ENCODE data around the gene KRT36. TPM values are rescaled to one million over a fixed set of nuclear protein-coding genes. Genes with fewer than 3 reads are reported as not detected.

The KRT36 gene
- total and polyA plus RNA-seq, 4 donors, result 0.02 TPM; not detected in 3

DNA sequence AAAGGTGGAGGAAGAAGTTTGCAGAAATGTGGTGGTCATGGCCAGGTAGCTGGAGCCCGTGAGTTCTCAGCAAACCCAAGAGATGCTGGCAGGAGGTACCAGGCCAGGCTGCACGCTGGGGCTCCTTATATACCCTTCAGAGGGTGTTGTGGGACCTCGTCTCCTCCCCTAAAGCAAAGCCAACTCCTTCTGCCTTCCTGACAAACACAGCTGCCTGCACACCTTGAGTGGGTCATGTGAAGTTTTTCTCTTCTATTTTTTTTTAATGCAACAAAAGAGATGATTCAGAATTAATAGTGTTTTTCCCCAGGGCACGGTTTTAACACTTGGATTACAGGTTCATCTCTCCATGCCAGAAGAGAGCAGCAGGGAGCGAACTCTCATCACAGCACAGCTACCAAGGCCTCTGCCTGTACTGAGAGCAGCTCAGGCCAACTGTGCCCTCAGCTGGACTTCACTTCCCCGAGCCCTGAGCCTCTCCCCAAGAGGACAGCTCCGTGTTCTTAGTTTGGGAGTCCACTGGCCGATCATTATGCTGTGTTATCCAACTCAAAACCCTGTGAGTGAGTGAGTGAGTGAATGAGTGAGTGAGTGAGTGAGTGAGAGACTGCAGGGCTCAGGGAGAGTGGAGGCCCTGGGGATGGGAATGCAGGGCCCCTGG is 29.2 kb upstream of the KRT36 start, which contains the start of gene KRT15:
Gene KRT15 (minus strand): TSS at position 102 of the 661 bp plus-strand sequence. CDS start 63 bp downstream, at position 39.
- 61 to 81% methylated on average over 8 of the region's 8 CpGs for WGBS, 2 donors
- no peak within 1 kb of the TSS for H3K27ac ChIP-seq (ENCODE audit: low read depth in 1 of 2, low read length in 1 of 2)
- ATAC-seq (ENCODE audit: insufficient read depth, low FRiP score) (no peak), DNase-seq (peak in 1 of 3 donors; percentile 28)
- H3K27me3 ChIP-seq (ENCODE audit: control insufficient read depth in 3 of 3, insufficient read depth in 3 of 3, low read length in 2 of 3), result no peaks in the 10 kb centered on the region
- peaks cover 0 to 29% (median 0%) of the 10 kb centered on the region in 5 donors for H3K4me1 ChIP-seq (ENCODE audit: control insufficient read depth in 5 of 5, insufficient read depth in 5 of 5, low read length in 5 of 5)
- peaks cover 0 to 2% (median 0%) of the 10 kb centered on the region in 4 donors for H3K9me3 ChIP-seq (ENCODE audit: control insufficient read depth in 4 of 4, insufficient read depth in 3 of 4, low read length in 3 of 4)
- TF ChIP-seq, protein P1, sequence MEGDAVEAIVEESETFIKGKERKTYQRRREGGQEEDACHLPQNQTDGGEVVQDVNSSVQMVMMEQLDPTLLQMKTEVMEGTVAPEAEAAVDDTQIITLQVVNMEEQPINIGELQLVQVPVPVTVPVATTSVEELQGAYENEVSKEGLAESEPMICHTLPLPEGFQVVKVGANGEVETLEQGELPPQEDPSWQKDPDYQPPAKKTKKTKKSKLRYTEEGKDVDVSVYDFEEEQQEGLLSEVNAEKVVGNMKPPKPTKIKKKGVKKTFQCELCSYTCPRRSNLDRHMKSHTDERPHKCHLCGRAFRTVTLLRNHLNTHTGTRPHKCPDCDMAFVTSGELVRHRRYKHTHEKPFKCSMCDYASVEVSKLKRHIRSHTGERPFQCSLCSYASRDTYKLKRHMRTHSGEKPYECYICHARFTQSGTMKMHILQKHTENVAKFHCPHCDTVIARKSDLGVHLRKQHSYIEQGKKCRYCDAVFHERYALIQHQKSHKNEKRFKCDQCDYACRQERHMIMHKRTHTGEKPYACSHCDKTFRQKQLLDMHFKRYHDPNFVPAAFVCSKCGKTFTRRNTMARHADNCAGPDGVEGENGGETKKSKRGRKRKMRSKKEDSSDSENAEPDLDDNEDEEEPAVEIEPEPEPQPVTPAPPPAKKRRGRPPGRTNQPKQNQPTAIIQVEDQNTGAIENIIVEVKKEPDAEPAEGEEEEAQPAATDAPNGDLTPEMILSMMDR (IDR thresholded peaks at IDR 0.05; ENCODE audit: control extremely low read depth, extremely low read depth), result no peak
- H3K4me3 ChIP-seq, result no peak within 1 kb of the TSS
- H3K36me3 ChIP-seq (ENCODE audit: control insufficient read depth in 4 of 4, insufficient read depth in 4 of 4, low read length in 4 of 4), result no peaks in the 10 kb centered on the region
- H3K9ac ChIP-seq (ENCODE audit: insufficient read depth in 1 of 2, low read length in 2 of 2), result no peak within 1 kb of the TSS

DNA sequence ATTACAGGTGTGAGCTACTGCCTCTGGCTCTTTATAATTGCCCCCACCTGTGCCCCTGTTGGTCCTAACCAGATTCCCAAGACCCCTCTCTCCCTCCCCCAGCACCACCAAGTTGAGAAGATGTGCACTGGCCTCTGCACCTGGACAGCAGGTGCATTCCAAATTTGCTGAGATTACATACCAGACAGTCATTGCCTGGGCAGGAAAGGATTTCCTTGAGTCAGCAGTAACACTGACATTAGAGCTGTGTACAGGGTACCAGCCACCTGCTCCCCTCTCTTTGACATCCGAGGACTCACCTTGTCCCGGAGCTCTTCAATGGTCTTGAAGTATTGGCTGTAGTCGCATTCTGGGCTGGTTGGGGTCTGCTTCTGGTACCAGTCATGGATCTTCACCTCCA is 28.3 kb upstream of the KRT36 start:
- no peak for DNase-seq
- ATAC-seq (ENCODE audit: insufficient read depth, low FRiP score), result no peak
- Histone ChIP-seq H3K36me3 (ENCODE audit: control insufficient read depth in 4 of 4, insufficient read depth in 4 of 4, low read length in 4 of 4) (no peaks in the 10 kb centered on the region), H3K9me3 (ENCODE audit: control insufficient read depth in 4 of 4, insufficient read depth in 3 of 4, low read length in 3 of 4) (peaks cover 0 to 2% (median 0%) of the 10 kb centered on the region in 4 donors), H3K27ac (ENCODE audit: low read depth in 1 of 2, low read length in 1 of 2) (no peak overlapping the region), H3K4me3 (no peak overlapping the region), H3K4me1 (ENCODE audit: control insufficient read depth in 5 of 5, insufficient read depth in 5 of 5, low read length in 5 of 5) (peaks cover 0 to 29% (median 0%) of the 10 kb centered on the region in 5 donors), H3K27me3 (ENCODE audit: control insufficient read depth in 3 of 3, insufficient read depth in 3 of 3, low read length in 2 of 3) (no peaks in the 10 kb centered on the region), H3K9ac (ENCODE audit: insufficient read depth in 1 of 2, low read length in 2 of 2) (no peak overlapping the region)
- TF ChIP-seq, protein P1 (IDR thresholded peaks at IDR 0.05; ENCODE audit: control extremely low read depth, extremely low read depth), result no peak
- WGBS, 2 donors, result 87 to 93% methylated on average over 3 of the region's 3 CpGs

DNA sequence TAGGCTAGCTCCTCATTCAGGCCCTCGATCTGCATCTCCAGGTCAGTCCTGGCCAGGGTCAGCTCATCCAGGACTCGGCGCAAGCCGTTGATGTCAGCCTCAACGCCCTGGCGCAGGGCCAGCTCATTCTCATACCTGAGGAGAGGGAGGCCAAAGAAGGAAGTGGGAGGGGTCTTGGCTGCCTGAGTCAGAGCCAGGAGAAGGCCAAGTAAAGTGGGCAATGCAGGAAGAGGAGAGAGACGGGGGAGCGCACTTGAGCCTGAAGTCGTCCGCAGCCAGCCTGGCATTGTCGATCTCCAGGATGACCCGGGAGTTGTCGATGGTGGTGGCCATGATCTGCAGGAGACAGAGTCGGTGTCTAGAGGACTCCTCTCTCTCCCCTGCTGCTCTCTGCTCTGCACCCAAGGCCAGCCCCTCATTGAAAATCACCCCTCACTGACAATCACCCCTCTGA is 27.1 kb upstream of the KRT36 start:
- WGBS, 2 donors, result 71 to 84% methylated on average over 14 of the region's 14 CpGs
- H3K4me3 ChIP-seq, result no peak overlapping the region
- peaks cover 0 to 2% (median 0%) of the 10 kb centered on the region in 4 donors for H3K9me3 ChIP-seq (ENCODE audit: control insufficient read depth in 4 of 4, insufficient read depth in 3 of 4, low read length in 3 of 4)
- TF ChIP-seq, protein P1 (IDR thresholded peaks at IDR 0.05; ENCODE audit: control extremely low read depth, extremely low read depth), result no peak
- ATAC-seq (ENCODE audit: insufficient read depth, low FRiP score), result no peak
- no peaks in the 10 kb centered on the region for H3K36me3 ChIP-seq (ENCODE audit: control insufficient read depth in 4 of 4, insufficient read depth in 4 of 4, low read length in 4 of 4)
- no peak overlapping the region for H3K27ac ChIP-seq (ENCODE audit: low read depth in 1 of 2, low read length in 1 of 2)
- peak; percentile 49 to 68 (median 66) for DNase-seq
- no peak overlapping the region for H3K9ac ChIP-seq (ENCODE audit: insufficient read depth in 1 of 2, low read length in 2 of 2)
- H3K4me1 ChIP-seq (ENCODE audit: control insufficient read depth in 5 of 5, insufficient read depth in 5 of 5, low read length in 5 of 5), result peaks cover 0 to 22% (median 0%) of the 10 kb centered on the region in 5 donors
- H3K27me3 ChIP-seq (ENCODE audit: control insufficient read depth in 3 of 3, insufficient read depth in 3 of 3, low read length in 2 of 3), result no peaks in the 10 kb centered on the region
